HG02884 (cell line): ENCODE measurements around the gene GIPC1.

Experiments used
- ATAC-seq: cut with Tn5 transposase; IDR thresholded peaks from one replicate; pipeline ENCODE4 v1.9.1; 2021; ENCODE audit warnings: mild to moderate bottlenecking, moderate library complexity; ENCODE audit not compliant: unreplicated experiment

The GIPC1 gene

DNA sequence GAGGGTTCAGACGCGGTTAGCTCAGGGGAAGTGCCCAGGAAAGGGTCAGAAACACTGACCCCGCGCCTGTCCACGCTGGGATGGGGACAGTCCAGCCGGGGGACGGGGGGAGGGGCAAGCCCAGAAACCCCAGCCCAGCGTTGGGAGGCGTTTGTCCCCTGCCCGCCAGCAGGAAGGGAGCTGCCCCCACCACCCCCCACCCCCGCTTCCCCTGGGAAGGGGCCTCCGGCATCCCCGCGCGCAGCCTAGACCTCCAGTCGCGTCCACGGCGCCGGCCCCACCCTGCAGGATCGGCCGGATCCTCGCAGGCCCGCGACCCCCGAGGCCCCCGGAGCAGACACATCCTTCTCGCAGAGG is 277 bp downstream of the GIPC1 start:
- ATAC-seq = no peak

DNA sequence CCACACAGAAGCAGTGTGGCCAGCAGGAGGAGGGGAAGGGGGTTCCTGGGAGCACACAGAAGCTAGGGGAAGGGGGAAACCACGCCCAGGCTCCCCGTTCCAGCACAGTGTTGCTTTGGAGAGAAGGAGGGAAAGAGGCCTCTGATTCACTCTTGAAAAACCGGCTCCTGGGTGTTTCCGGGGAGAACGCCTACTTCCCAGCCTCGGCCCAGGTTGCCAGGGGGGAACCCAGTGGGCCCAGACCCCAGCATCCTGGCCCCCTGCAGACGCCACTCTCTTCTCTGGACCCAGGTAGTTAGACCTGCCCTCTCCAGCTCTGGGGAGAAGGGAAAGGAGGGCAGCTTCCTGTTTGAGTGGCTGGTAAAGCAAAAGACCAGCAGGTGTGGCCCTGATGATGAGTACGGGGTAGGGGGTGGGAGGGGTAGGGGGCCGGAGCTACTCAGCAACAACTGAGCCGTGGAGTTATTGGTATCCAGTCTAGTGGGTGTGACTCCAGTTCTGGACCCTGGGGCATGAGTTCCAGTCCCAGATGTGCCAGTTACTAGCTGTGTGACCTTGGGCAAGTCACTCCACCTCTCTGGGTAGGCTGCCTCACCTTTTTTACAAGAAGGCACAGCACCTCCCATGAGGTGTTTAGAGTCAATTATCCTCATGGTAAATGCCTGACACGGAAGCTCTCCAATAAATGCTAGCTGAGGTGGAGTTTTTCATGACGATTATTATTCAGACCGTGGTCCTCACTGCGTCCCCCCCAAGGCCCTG is 836 bp downstream of the GIPC1 start:
- no peak for ATAC-seq

DNA sequence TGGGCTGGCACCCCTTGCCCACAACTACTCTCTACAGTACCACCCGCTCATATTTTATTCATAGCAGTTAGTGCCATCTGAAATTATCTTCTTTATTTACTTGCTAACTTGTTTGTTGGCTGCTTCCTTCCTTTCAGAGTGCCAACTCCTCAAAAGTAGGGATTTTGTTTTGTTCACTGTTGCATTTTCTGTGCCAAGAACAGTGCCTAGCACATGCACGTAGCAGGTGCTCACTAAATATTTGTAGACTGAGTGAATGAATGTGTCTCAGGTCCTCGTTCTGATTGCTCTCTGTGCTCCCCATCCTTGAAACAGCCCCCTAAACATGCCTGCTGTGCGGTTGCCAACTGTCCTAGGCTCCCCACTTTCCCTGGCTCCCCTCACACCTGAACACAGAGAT is 1.5 kb downstream of the GIPC1 start:
- ATAC-seq = no peak

DNA sequence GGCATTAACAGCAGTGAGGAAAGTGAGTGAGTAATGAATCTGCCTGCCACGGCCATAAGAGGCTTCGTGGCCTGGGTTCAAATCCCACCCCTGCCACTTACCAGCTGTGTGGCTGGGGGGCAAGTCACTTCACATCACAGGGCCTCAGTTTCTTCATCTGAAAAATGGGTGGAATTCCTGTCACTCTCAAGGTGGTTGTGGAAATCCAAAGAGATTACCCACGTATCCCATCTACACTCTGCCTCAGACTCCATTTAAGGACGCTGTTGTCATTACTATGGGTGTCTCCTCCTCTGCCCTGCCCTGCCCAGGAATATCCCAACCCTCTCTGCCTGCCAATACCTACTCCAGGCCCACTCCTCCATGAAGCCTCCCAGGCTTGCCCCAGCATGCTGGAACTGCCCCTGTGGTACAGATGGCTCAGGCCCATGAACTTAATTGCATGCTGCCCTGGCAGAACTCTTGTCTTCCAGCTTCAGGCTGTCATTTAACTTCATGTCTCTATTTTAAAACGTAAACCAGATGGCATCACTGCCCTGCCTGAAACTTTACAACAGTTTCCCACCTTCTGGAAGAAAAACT is 3.1 kb downstream of the GIPC1 start:
- ATAC-seq = no peak

GRCh38 chr19:14487370-14488125 is 8.4 kb downstream of the GIPC1 start:
- ATAC-seq = no peak

DNA sequence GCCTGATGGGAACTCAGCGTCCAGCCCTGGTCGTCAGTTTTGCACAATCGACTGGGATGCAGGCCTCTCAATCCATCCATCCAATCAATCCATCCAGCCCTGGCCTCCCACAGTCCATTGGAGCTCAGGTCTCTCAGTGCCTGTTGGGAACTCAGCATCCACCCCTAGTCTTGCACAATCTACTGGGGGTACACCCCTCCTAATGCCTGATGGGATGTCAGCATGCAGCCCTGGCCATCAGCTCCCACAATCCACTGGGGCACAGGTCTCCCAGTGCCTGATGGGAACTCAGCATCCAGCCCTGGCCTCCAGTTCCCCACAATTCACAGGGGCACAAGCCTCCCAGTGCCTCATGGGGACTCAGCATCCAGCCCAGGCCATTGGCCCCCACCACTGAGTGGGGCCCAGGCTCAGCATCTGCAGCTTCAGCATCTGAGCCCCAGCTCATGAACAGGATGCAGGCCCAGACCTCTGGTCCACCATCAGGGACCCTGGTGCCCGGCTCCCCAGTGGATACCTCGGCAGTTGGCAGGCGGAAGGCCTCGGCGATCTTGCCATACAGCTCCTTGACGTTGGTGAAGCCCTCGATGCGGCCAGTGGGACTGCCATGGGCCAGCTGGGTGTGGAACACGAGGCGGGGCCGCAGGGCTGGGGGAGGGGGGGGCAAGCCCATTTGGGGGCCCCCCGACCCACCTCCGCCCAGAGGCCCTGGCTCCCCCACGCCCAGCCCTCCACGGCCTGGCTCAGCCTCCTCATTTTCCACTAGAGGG is 13.6 kb downstream of the GIPC1 start:
- no peak for ATAC-seq

GRCh38 chr19:14480700-14481079 is 15.2 kb downstream of the GIPC1 start:
- no peak for ATAC-seq

DNA sequence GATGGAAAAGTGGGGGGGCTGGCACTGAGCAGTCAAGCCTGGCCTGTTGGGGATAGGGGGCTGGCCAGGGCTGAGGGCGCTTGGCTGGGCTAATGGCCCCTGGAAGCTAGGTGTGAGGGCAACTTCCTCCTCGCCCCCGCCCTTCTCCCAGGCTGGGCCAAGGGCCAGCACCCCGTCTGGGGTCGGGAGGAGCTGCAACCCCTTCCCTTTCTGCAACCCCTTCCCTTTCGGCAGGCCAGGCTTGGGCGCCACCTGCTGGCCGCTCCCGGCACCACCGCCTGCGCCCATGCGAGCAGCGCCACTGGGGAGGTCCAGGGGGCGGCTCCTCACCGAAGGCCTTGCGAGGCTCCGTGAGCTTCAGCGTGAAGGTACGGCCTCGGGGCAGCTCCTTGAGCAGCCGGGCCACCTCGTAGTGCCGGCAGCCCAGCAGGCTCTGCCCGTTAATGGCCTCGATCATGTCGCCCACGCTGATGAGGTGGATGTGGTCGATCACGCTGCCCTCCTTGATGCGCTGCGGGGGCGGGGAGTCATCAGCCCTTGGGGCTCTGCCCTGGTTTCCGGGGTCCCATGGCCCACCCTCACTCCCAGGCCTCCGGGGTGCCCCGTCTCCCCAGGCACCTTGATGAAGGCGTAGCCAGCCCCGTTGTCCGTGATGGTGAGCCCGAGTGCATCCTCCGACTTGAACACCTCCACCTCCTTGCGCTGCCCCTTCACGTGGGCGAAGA is 15.8 kb downstream of the GIPC1 start:
- ATAC-seq = no peak

DNA sequence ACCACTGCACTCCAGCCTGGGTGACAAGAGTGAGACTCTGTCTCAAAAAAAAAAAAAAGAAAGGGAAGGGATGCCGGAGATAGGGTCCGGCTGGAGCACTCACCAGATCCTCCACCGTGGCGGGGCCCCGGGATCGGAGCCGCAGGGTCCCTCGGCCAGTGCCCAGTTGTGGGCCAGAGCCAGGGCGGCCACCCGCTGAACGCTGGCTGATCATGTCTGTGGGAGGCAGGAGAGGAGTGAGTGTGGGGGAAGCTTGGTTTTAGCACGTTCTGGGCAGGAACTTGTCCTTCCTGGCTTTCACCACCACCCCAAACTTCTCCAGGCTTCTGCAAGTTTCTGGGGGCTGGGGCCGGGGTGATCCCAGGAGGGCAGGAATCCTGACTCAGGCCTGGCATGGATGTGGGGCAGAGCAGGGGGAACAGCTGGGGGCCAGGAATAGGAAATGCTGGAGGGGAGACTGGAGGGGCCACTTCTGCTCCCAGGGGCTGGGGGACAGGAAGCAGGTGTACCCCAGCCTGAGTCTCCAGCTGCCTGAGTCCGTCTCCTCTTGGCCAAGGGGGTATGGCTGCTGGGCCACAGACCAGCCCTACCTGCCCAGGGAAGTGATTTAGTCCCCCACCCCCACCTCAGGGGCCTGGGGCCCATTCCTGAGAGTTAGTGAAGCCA is 16.5 kb downstream of the GIPC1 start:
- no peak for ATAC-seq

DNA sequence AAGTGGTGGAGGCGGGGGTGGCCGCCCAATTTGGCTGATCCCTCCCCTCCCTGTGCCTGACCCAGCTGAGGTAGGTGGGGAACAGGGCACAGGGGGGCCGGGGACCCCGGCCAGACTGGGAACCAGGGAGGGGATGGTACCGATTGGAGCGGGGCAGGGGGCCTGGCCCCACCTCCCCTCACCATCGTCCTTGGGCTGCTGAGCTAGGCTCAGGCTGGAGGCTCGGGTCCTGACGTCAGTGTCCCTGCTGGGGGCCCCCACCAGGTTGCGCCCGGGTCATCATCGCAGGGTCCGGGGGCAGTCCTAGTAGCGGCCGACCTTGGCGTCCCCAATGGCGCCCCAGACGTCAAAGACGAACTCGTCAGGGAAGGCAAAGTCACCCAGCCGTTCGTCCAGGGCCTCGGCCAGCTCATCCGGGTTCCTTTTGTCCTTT is 17.8 kb downstream of the GIPC1 start:
- ATAC-seq = no peak

DNA sequence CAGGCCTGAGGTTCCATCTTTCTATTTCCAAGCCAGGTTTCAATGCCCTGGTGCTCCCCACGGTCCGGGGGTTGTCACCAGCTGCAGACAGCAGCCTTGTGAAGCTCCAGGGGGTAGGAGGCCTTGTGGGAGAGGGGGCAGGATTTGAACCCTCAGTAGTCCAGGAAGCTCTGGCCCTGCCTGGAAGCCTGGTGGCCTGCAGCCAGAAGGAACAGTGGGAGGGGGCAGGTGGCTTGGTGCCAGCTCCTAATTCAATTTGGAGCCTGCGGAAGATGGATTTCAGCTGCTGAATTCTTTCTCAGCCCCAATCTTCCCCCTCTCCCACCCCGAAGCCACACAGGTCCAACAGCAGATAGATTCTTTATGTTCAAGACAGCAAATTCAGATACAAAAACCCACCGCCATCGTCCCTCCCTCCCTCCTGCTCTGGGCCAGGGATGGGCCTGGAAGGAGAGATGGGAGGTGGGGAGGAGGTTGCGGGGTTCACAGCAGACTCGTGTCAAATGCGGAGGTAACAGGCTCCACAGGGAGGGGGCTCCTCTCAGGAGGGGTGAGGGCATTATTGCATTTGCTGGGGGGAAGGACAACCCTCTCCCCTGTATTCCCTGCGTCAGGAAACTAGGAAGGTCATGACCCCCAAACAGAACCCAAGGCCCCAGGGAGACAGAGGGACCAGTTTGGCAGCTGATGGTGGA is 18.4 kb downstream of the GIPC1 start:
- no peak for ATAC-seq

DNA sequence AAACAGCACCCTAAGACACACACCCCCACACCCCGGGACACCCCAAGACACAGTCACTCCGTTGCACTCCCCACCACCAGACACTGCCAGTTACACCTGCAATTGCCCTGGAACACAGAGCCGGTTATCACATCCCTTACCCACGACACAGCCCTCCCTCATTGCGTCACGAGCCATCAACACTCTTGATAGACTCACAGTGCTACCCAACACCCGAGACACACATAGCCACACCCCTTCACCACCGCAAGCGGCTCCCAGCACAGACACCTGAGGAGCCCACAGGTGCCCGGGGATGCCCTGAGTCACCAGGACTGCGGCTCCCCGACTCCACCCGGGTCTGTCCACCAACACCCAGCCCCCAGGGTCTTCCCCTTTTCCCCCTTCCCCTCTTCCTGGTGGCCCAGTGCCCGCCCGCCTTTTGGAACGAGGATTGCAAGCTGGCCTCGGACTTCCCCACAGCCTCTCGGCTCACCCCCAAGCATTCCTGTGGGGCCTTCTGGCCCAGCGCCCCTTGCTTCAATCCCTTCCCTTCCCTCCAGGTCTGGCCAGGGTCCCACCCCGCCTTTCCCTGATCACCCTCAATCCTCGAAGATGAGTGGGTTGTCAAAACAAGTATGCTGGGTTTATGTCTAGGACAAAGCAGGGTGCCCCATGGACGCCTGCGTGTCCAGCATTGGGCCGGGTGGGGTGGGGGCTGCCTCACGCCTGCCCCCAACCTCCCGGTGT is 19.1 kb downstream of the GIPC1 start:
- no peak for ATAC-seq

DNA sequence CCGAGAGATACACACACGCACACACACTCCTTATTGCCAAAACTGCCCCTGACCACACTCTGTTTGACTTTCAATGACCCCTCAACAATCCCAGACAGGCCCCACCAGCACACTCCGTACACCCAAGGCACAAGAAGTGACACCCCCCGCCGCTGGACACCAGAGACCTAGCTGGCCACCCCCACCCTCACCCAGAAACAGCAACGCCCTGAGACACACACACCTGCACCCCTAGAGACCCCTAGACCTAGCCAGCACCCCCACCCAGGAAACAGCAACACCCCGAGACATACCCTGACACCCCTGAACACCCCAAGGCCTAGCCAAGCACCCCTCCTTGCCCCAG is 19.6 kb downstream of the GIPC1 start:
- no peak for ATAC-seq

DNA sequence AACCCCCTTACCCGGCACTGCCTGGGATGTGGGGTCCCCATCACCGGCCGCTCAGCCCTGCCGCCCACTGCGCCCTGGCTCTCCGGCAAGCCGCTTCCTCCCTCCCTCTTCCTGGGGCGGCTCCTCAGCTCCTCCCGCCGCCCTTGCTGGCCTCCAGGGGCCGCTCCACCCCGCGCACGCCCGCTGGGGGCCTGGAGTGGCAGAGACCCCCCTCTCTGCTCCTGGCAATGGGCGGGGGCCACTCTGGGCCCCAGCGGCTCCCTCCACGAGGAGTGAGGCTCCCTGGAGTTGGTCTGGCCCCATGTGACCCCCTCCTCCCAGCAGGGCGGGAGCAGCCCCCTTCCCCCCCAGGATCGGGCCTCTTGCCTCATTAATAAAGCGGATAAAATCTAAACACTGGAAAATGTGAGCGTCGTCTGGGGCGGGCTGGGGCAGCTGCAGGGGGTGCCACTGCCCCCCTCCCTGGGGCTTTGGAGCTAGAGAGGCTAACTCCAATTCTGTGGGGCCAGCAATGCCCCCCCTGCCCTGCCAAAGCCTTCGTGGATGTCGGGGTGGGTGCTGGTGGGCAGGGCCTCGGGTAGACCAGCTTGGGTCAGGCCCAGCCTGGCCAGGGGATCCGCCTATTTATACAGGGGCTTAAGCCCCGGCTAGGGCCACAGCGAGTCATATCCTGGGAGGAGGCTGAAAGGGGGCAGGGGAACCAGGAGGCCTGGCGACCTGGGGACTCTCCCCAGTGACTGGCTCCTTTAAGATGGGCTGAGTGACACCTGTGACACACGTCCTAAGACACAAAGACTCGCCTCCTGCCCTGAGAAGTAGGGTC is 20.5 kb downstream of the GIPC1 start, which contains the start of gene PTGER1:
TSS of gene PTGER1 (minus strand) at position 104 of the 823 bp plus-strand sequence. CDS start 1,034 bp downstream, outside the sequence.
- no peak for ATAC-seq

GRCh38 chr19:14474827-14475226 is 21.1 kb downstream of the GIPC1 start:
- no peak for ATAC-seq

- no peak for ATAC-seq
Measured at GRCh38 chr19:14473978-14474578, 21.8 kb downstream of the GIPC1 start.

DNA sequence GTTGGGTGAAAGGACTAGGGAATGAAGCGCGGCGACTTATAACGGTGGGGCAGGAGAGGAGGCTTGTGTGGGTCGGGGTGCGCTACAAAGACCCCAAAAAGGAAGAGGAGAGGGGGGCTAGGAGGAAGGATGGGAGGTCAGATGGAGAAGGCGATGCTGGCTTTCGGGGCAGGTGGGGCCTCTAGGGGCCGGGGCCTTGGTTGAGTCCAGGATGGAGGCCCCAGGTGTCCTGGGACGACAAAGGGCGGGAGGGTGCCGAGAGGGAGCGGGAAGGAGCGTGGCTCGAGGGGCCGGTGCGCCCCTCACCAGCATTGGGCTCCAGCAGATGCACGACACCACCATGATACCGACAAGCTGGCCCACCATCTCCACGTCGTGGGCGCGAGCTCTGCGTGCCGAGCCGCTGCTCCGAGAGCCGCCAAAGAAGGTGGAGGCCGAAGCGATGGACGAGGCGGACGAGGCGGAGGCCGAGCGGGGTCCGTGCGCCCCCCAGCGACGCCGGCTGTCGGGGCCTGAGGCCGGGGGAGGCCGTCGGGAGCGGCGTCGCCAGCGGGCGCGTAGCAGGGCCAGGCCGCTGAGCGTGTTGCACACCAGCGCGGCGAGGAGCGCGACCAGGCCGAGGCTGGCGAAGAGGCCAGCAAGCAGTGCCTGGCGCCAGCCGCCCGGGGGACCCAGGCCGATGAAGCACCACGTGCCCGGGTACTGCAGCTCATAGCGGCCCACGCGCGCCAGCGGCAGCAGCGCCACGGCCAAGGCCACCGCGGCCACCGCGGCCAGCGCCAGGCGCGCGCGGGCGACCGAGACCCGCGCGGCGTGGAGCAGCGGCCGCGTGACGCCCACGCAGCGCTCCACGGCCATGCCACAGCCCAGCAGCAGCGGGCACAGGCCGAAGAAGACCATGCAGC is 22.6 kb downstream of the GIPC1 start:
- no peak for ATAC-seq
